ENCODE data around the gene ARL8B. TPM values are rescaled to one million over a fixed set of nuclear protein-coding genes. Genes with fewer than 3 reads are reported as not detected.
A peak's percentile ranks its signal among the peaks of the same experiment; 100 is the strongest.

Gene ARL8B
- polyA plus RNA-seq, 1 donor from 2014 or later = 103 TPM

DNA sequence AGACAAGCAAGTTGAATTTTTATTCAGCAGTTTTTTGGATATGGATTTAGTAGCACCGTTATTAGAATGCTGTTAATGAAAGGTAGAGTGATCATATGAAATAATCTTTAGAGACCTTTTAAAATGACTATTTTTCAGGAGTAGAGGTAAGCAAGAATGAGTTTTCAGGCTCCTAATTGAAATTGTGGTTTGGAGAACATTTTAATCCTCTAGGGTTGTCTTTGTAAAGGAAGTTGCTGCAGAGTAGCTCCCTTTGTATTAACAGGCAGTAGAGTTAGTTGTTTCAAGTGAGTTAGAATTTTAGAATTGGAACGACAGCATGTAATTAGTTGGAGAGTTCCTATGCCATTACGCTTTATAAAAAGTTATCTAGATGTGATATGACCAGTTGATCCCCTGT lies 38.2 kb downstream of the ARL8B start:
- no peak overlapping the region for H3K9ac ChIP-seq (ENCODE audit: low read length)
- no peaks in the 10 kb centered on the region for H3K9me3 ChIP-seq (ENCODE audit: low read length)
- H2AFZ ChIP-seq (ENCODE audit: low read depth, low read length) = no peak overlapping the region
- no peaks in the 10 kb centered on the region for H4K20me1 ChIP-seq (ENCODE audit: insufficient read depth)
- H3K9me2 ChIP-seq (ENCODE audit: insufficient read depth, low read length) = no peaks in the 10 kb centered on the region
- no peak overlapping the region for H3K4me2 ChIP-seq (ENCODE audit: low read length)
- H3K27me3 ChIP-seq (ENCODE audit: insufficient read depth, low read depth, low read length) = no peaks in the 10 kb centered on the region
- TF ChIP-seq EP300 (conservative IDR thresholded peaks at IDR 0.05; ENCODE audit: poor library complexity, severe bottlenecking) (no peak), SMC3 (conservative IDR thresholded peaks at IDR 0.05; ENCODE audit: poor library complexity) (no peak), MXI1 (conservative IDR thresholded peaks at IDR 0.05; ENCODE audit: poor library complexity, severe bottlenecking) (no peak), RAD21 (conservative IDR thresholded peaks at IDR 0.05) (no peak)
- TF ChIP-seq, protein P1, sequence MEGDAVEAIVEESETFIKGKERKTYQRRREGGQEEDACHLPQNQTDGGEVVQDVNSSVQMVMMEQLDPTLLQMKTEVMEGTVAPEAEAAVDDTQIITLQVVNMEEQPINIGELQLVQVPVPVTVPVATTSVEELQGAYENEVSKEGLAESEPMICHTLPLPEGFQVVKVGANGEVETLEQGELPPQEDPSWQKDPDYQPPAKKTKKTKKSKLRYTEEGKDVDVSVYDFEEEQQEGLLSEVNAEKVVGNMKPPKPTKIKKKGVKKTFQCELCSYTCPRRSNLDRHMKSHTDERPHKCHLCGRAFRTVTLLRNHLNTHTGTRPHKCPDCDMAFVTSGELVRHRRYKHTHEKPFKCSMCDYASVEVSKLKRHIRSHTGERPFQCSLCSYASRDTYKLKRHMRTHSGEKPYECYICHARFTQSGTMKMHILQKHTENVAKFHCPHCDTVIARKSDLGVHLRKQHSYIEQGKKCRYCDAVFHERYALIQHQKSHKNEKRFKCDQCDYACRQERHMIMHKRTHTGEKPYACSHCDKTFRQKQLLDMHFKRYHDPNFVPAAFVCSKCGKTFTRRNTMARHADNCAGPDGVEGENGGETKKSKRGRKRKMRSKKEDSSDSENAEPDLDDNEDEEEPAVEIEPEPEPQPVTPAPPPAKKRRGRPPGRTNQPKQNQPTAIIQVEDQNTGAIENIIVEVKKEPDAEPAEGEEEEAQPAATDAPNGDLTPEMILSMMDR (IDR thresholded peaks at IDR 0.05; ENCODE audit: poor library complexity, severe bottlenecking) = no peak
- TF ChIP-seq, protein P2, sequence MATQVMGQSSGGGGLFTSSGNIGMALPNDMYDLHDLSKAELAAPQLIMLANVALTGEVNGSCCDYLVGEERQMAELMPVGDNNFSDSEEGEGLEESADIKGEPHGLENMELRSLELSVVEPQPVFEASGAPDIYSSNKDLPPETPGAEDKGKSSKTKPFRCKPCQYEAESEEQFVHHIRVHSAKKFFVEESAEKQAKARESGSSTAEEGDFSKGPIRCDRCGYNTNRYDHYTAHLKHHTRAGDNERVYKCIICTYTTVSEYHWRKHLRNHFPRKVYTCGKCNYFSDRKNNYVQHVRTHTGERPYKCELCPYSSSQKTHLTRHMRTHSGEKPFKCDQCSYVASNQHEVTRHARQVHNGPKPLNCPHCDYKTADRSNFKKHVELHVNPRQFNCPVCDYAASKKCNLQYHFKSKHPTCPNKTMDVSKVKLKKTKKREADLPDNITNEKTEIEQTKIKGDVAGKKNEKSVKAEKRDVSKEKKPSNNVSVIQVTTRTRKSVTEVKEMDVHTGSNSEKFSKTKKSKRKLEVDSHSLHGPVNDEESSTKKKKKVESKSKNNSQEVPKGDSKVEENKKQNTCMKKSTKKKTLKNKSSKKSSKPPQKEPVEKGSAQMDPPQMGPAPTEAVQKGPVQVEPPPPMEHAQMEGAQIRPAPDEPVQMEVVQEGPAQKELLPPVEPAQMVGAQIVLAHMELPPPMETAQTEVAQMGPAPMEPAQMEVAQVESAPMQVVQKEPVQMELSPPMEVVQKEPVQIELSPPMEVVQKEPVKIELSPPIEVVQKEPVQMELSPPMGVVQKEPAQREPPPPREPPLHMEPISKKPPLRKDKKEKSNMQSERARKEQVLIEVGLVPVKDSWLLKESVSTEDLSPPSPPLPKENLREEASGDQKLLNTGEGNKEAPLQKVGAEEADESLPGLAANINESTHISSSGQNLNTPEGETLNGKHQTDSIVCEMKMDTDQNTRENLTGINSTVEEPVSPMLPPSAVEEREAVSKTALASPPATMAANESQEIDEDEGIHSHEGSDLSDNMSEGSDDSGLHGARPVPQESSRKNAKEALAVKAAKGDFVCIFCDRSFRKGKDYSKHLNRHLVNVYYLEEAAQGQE (IDR thresholded peaks at IDR 0.05; ENCODE audit: borderline replicate concordance) = no peak
- no peaks in the 10 kb centered on the region for H3K36me3 ChIP-seq (ENCODE audit: insufficient read depth, low read length)
- no peak overlapping the region for H3K27ac ChIP-seq (ENCODE audit: low read length)
- no peak overlapping the region for H3K4me3 ChIP-seq (ENCODE audit: low read length)
- peaks cover 47% of the 10 kb centered on the region for H3K79me2 ChIP-seq (replicated peaks; ENCODE audit: insufficient read depth, low read length)
- H3F3A ChIP-seq (ENCODE audit: insufficient read depth, low read length, poor library complexity, severe bottlenecking) = no peaks in the 10 kb centered on the region

DNA sequence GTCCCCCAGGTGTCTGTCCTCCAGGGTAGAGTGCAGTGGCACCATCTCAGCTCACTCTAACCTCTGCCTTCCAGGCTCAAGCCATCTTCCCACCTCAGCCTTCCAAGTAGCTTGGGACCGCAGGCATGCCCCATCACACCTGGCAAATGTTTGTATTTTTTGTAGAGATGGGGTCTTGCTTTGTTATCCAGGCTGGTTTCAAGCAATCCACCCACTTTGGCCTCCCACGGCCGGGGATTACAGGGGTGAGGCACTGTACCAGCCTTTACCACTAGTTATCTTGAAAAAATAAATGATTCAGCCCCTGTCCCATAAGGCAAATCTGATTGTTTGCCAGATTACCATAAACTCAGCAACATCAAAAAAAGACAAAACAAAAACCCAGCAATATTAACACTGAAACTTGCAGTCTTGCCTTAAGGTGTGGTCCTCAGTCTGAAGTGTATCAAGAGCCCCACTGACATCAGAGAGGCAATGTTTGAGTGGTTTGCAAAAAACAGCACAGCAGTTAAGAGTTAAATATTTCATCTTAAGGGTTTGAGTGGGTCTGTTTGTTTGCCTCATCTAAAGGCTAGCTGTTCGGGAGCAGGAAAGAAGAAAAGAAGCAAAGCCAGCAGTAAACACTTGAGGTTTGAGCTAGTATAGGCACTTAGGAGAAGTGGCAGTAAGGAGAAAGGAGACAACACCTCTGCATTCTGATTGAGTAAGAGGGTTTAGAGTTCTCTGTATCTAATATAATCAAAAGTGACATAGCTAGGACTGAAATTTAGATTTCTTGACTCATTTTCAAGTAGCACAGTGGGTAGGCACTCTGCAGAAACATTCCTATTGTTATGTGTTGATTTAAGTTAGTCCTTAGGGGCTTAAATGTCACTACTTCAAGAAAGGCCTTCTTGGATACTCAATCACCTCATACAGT lies 39.1 kb downstream of the ARL8B start:
- H3K36me3 ChIP-seq (ENCODE audit: insufficient read depth, low read length) = no peaks in the 10 kb centered on the region
- H3K9me2 ChIP-seq (ENCODE audit: insufficient read depth, low read length) = no peaks in the 10 kb centered on the region
- H4K20me1 ChIP-seq (ENCODE audit: insufficient read depth) = no peaks in the 10 kb centered on the region
- H3K4me3 ChIP-seq (ENCODE audit: low read length) = no peak overlapping the region
- no peaks in the 10 kb centered on the region for H3K27me3 ChIP-seq (ENCODE audit: insufficient read depth, low read depth, low read length)
- no peak overlapping the region for H3K9ac ChIP-seq (ENCODE audit: low read length)
- H2AFZ ChIP-seq (ENCODE audit: low read depth, low read length) = no peak overlapping the region
- H3K9me3 ChIP-seq (ENCODE audit: low read length) = no peaks in the 10 kb centered on the region
- TF ChIP-seq EP300 (conservative IDR thresholded peaks at IDR 0.05; ENCODE audit: poor library complexity, severe bottlenecking) = peak; percentile 39
- no peak for TF ChIP-seq TAF1 (IDR thresholded peaks at IDR 0.05; ENCODE audit: low read depth)
- TF ChIP-seq MXI1 (conservative IDR thresholded peaks at IDR 0.05; ENCODE audit: poor library complexity, severe bottlenecking) = no peak
- no peak for TF ChIP-seq EZH2 (IDR thresholded peaks at IDR 0.05; ENCODE audit: borderline replicate concordance, insufficient read depth, low read length, poor library complexity, severe bottlenecking)
- no peak for TF ChIP-seq SMC3 (conservative IDR thresholded peaks at IDR 0.05; ENCODE audit: poor library complexity)
- TF ChIP-seq POLR2AphosphoS5 (IDR thresholded peaks at IDR 0.05) = peak; percentile 54
- peaks cover 40% of the 10 kb centered on the region for H3K79me2 ChIP-seq (replicated peaks; ENCODE audit: insufficient read depth, low read length)
- H3K4me2 ChIP-seq (ENCODE audit: low read length) = no peak overlapping the region
- no peaks in the 10 kb centered on the region for H3F3A ChIP-seq (ENCODE audit: insufficient read depth, low read length, poor library complexity, severe bottlenecking)
- H3K27ac ChIP-seq (ENCODE audit: low read length) = no peak overlapping the region

Data from neural cell (in vitro differentiated cells).